GM19467 (cell line): ENCODE measurements around the gene NADSYN1.

Experiments
- ATAC-seq: cut with Tn5 transposase; IDR thresholded peaks from one replicate; pipeline ENCODE4 v1.9.1; 2021; ENCODE audit warnings: mild to moderate bottlenecking, moderate library complexity; ENCODE audit not compliant: unreplicated experiment

Gene NADSYN1

DNA sequence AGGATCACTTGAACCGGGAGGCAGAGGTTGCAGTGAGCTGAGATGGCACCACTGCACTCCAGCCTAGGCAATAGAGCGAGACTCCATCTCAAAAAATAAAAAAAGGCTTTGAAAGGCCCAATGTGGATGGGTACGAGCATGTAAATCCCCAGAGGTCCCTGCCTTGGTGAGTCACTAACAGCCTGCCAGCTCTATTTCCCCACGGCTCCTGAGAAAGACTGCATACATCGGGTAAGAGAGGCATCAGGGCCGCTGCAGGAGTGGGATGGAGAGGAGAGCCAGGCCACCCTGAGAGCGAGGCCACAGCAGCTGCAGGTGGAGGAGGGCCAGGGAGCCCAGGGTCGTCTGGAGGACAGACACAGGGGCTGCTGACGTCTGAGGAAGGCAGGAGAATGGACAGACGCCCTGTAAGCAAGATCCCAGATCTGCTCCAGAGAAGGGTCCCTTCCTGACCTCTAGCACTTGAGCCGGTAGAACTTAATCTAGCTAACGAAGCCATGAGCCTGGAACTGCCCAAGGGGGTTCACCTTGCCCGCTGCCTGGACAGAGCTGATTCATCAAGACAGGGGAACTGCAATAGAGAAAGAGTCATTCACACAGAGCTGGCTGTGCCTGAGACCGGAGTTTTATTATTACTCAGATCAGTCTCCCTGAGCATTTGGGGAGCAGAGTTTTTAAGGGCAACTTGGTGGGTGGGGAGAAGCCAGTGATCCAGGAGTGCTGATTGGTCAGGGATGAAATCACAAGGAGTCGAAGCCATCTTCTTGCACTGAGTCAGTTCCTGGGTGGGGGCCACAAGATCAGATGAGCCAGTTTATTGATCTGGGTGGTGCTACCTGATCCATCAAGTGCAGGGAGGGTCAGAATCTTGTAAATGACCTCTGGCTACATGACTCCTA is 90.1 kb downstream of the NADSYN1 start:
- ATAC-seq: no peak

- ATAC-seq: no peak
These were observed 90.9 kb downstream of the NADSYN1 start for GRCh38 chr11:71543866-71544265.

DNA sequence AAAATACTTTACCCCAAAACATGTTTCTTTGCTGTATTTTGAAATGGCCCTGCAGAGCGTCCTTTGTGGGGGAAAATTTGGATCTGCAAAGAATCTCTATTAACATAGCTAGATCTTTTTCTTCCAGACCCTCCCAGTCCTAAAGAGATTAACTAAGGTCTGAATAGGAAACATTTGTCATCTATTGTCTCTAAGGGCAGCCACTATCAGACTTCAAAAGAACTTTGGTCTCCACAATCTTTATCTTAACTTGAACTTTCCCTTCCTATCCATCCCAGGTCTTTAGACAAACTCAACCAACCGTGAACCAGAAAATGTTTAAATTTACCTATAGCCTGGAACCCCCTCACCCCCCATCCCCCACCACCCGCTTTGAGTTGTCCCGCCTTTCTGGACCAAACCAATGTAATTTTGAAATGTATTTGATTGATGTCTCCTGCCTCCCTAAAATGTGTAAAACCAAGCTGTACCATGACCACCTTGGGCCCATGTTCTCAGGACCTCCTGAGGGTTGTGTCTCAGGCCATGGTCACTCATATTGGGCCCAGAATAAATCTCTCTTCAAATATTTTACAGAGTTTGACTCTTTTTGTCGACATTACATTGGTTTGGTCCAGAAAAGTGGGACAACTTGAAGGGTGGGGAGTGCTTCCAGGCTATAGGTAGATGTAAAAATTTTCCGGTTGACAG is 91.7 kb downstream of the NADSYN1 start:
- no peak for ATAC-seq

GRCh38 chr11:71545405-71545966 is 92.5 kb downstream of the NADSYN1 start:
- no peak for ATAC-seq

- no peak for ATAC-seq
These were observed 95.1 kb downstream of the NADSYN1 start, which contains the start of gene KRTAP5-9 for GRCh38 chr11:71548120-71548519. Gene KRTAP5-9 (plus strand): TSS chr11:71548420. CDS start chr11:71548658, 238 bp downstream.

GRCh38 chr11:71548716-71549151 is 95.7 kb downstream of the NADSYN1 start:
- ATAC-seq: no peak
